GM21526 (cell line): ENCODE data around the gene PAK1IP1.
A peak's percentile ranks its signal among the peaks of the same experiment; 100 is the strongest.
"Not testable (repeated sequence)": the region's sequence is repeated elsewhere in the genome, so short reads cannot be mapped to it uniquely, and the experiment has no call there.

Source experiments
- ATAC-seq: cut with Tn5 transposase; IDR thresholded peaks from one replicate; pipeline ENCODE4 v1.9.1; 2021; ENCODE audit warnings: moderate library complexity; ENCODE audit not compliant: unreplicated experiment, low FRiP score

The PAK1IP1 gene

GRCh38 chr6:10740061-10740460, 45.3 kb downstream of the PAK1IP1 start:
- ATAC-seq, result no peak

DNA sequence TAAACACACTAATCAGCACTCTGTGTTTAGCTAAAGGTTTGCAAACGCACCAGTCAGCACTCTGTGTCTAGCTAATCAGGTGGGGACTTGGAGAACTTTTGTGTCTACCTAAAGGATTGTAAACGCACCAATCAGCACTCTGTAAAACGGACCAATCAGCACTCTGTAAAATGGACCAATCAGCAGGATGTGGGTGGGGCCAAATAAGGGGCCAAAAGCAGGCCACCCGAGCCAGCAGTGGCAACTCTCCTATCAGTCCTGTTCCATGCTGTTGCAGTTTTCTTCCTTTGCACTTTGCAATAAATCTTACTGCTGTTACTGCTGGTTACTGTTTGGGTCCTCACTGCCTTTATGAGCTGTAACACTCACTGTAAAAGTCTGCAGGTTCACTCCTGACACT, 46.9 kb downstream of the PAK1IP1 start:
- not testable (repeated sequence) for ATAC-seq

- no peak for ATAC-seq
Observed at GRCh38 chr6:10742251-10742650, 47.5 kb downstream of the PAK1IP1 start.

DNA sequence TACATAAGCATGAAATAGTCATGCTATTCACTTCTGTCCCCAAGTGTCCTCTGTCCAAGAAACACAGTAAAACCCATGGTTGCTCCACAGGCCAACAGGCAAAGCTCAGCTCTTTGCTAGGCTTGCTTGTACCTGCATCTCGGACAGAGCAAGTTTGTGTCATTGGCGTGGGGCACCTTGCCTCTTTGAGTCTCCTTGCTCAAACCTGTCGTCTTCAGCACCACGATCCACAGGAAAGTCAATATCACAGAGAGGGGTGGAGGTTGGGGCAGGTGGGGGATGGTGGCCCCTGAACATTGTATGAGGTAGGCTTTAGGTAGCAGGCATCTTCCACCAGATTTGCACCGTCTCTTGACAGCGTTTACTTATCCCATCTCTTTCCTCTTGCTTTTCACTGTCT, 48.7 kb downstream of the PAK1IP1 start:
- no peak for ATAC-seq

DNA sequence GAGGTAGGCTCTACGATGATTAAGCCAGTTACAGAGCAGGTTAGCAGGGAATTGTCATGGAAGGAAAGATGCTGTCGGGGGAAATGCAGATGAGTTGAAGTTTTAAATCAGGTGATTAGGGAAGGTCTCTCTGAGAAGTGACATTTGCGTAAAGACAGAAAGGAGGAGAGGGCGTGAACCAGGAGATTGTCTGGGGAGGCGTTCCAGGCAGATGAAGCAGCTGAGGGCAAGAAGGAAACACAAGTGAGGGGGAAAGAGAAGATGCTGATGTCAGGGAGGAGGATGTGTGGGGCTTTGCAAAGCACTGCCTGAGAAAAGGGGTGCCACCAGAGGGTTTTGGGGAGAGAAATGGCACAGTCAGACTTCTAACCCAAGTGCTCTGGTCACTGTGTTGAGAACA, 50.3 kb downstream of the PAK1IP1 start:
- ATAC-seq, result no peak

DNA sequence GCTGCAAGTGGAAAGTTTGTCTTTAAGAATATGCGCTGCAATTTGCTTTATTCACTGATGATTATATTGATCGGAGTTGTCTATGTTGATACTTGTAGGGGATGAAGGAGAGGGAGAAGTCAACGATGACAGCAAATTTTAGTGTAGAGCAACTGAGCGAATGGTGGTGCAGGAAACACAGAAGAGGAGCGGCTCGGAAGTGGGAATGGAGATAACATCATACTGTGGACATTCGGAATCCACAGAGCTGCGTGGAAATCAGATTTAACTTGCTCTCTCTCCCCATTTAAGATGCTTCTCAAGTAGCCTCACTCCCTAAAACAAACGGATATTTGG, 52.1 kb downstream of the PAK1IP1 start:
- no peak for ATAC-seq

DNA sequence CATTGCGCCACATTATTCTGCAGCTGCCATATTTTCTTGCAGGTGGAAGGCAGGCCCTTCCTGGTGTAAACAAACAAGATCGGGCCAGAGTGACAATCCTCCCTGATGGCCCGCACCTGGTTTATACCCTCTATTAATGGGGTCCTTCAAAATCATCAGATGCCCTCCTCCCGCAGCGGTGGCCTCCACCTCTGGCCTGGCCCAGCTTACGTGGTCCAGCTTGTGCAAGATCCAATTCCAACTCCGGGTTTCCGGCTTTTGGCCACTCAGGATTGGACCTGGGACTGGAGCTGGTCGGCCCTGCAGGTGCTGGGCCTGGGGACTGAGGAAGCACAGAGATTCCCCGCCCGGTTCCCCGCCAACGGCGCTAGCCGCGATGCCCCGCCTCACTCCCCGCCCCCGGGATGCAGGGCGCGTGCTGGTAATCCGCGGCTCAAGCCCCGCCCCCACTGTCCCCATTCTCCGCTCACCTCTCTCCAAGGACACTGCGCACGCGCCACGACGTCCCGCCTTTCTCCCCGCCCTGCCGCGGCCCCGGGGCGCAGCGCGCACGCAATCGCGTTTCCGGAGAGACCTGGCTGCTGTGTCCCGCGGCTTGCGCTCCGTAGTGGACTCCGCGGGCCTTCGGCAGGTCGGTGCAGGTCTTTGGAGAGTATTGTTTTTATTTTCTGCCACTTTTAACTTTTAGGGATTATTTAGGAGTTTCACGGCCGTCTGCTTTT, 52.6 kb downstream of the PAK1IP1 start, which contains the start of gene TMEM14B:
Gene TMEM14B, plus strand, starts transcription at position 555 of the 722 bp plus-strand sequence. CDS start 1,441 bp downstream, outside the sequence.
- ATAC-seq, result peak; percentile 94

DNA sequence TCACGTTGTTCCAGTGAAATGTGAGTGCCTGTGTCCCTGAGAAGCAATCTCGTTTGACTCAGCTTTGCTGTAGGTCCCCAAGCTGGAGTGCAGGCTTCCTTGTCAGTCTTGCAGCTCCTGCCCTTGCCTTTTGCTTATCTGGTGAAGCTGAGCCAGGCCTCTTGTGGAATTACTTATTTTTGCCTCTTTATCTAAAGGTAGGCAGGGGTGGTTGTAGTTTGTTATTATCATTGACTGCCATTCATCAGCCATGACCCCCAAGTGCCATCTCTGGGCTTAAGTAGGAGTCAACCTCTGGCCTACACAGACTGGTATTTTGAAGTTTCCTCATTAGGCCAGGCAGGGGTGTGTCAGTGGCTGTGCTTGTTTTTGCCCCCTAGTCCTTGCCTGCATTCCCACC, 55.0 kb downstream of the PAK1IP1 start:
- ATAC-seq, result no peak

GRCh38 chr6:10750568-10750967, 55.8 kb downstream of the PAK1IP1 start:
- not testable (repeated sequence) for ATAC-seq

DNA sequence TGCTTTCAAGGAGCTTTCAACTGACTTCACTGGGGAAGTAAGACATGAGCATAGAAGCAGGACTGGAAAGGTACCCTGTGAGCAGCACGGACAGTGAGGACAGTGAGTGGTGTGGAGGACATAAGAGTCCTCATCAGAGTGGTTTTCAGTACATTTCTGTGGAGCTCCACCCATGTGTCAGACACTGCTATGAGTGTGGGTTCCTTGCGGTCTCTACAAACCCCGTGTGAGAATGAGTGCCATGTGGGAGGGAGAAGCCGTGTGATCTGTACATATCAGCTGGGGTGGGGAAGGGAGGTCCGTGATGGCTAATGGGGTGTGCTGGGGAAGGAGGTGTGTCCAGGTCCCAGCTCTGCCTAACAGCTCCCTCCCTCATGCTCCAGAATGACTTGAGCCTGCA, 57.0 kb downstream of the PAK1IP1 start:
- not testable (repeated sequence) for ATAC-seq

GRCh38 chr6:10756085-10756484, 61.3 kb downstream of the PAK1IP1 start:
- ATAC-seq, result no peak
